ES-I3 (cell line): Measurements from ENCODE around the gene RMC1.
"Not testable (repeated sequence)": the region's sequence is repeated elsewhere in the genome, so short reads cannot be mapped to it uniquely, and the experiment has no call there.

Source experiments
- H3K36me3 ChIP-seq: 2 replicates; pipeline ENCODE4 v1.6.1; 2013; ENCODE audit warnings: mild to moderate bottlenecking, low read length, control low read depth, moderate library complexity; ENCODE audit not compliant: insufficient read depth
- H3K4me1 ChIP-seq: 2 replicates; pipeline ENCODE4 v1.6.1; 2013; ENCODE audit warnings: mild to moderate bottlenecking, control low read depth, low read length; ENCODE audit not compliant: insufficient read depth
- H3K9ac ChIP-seq: 2 replicates; pipeline ENCODE4 v1.6.1; 2013; ENCODE audit warnings: low read depth, mild to moderate bottlenecking, low read length, moderate library complexity
- H3K9me3 ChIP-seq: 2 replicates; pipeline ENCODE4 v1.6.1; 2013; ENCODE audit warnings: mild to moderate bottlenecking, low read length, moderate library complexity; ENCODE audit not compliant: control insufficient read depth, insufficient read depth

Gene RMC1

GRCh38 chr18:23485386-23485785 is 17.9 kb upstream of the RMC1 start:
- H3K36me3 ChIP-seq, result peaks cover 8% of the 10 kb centered on the region
- no peaks in the 10 kb centered on the region for H3K9me3 ChIP-seq
- H3K9ac ChIP-seq, result no peak overlapping the region
- H3K4me1 ChIP-seq, result peaks cover 17% of the 10 kb centered on the region; the same call in 1 of the 2 replicates

- Histone ChIP-seq H3K9ac (no peak overlapping the region), H3K9me3 (no peaks in the 10 kb centered on the region; the same call in 1 of the 2 replicates), H3K36me3 (no peaks in the 10 kb centered on the region), H3K4me1 (peaks cover 17% of the 10 kb centered on the region; the same call in 1 of the 2 replicates)
Observed at GRCh38 chr18:23487738-23488570, 15.4 kb upstream of the RMC1 start.

GRCh38 chr18:23489586-23489985 is 13.7 kb upstream of the RMC1 start:
- not testable (repeated sequence) for H3K9me3 ChIP-seq, H3K9ac ChIP-seq, H3K36me3 ChIP-seq
- peaks cover 13% of the 10 kb centered on the region; the same call in 1 of the 2 replicates for H3K4me1 ChIP-seq

- H3K9me3 ChIP-seq, result no peaks in the 10 kb centered on the region; the same call in 1 of the 2 replicates
- H3K36me3 ChIP-seq, result no peaks in the 10 kb centered on the region
- H3K9ac ChIP-seq, result no peak overlapping the region
- H3K4me1 ChIP-seq, result peaks cover 4% of the 10 kb centered on the region; the same call in 1 of the 2 replicates
Observed at GRCh38 chr18:23493654-23494053, 9.7 kb upstream of the RMC1 start.

- Histone ChIP-seq H3K4me1 (peaks cover 4% of the 10 kb centered on the region; the same call in 1 of the 2 replicates), H3K9ac (no peak overlapping the region), H3K9me3 (no peaks in the 10 kb centered on the region; the same call in 1 of the 2 replicates), H3K36me3 (no peaks in the 10 kb centered on the region)
Observed at GRCh38 chr18:23494992-23495391, 8.3 kb upstream of the RMC1 start.

GRCh38 chr18:23495723-23496440 is 7.4 kb upstream of the RMC1 start:
- no peaks in the 10 kb centered on the region; the same call in 1 of the 2 replicates for H3K9me3 ChIP-seq
- peaks cover 4% of the 10 kb centered on the region; the same call in 1 of the 2 replicates for H3K4me1 ChIP-seq
- H3K36me3 ChIP-seq, result no peaks in the 10 kb centered on the region
- no peak overlapping the region for H3K9ac ChIP-seq

GRCh38 chr18:23498117-23498516 is 5.2 kb upstream of the RMC1 start:
- no peaks in the 10 kb centered on the region for H3K36me3 ChIP-seq
- no peak overlapping the region for H3K9ac ChIP-seq
- H3K9me3 ChIP-seq, result no peaks in the 10 kb centered on the region
- H3K4me1 ChIP-seq, result peaks cover 8% of the 10 kb centered on the region; the same call in 1 of the 2 replicates

GRCh38 chr18:23498877-23499276 is 4.4 kb upstream of the RMC1 start:
- Histone ChIP-seq H3K9ac (no peak overlapping the region), H3K4me1 (peaks cover 8% of the 10 kb centered on the region; the same call in 1 of the 2 replicates), H3K9me3 (no peaks in the 10 kb centered on the region), H3K36me3 (no peaks in the 10 kb centered on the region)

GRCh38 chr18:23499291-23499781 is 4.0 kb upstream of the RMC1 start:
- H3K9me3 ChIP-seq, result no peaks in the 10 kb centered on the region
- H3K4me1 ChIP-seq, result peaks cover 8% of the 10 kb centered on the region; the same call in 1 of the 2 replicates
- H3K9ac ChIP-seq, result no peak overlapping the region
- H3K36me3 ChIP-seq, result no peaks in the 10 kb centered on the region

GRCh38 chr18:23501626-23502025 is 1.7 kb upstream of the RMC1 start:
- 0 out of 2 replicates have a peak, but pooled peaks cover 4% of the 10 kb centered on the region for H3K4me1 ChIP-seq
- H3K9me3 ChIP-seq, result no peaks in the 10 kb centered on the region
- H3K9ac ChIP-seq, result no peak overlapping the region
- peaks cover 5% of the 10 kb centered on the region; the same call in 1 of the 2 replicates for H3K36me3 ChIP-seq

- Histone ChIP-seq H3K36me3 (peaks cover 5% of the 10 kb centered on the region; the same call in 1 of the 2 replicates), H3K4me1 (0 out of 2 replicates have a peak, but pooled peaks cover 4% of the 10 kb centered on the region), H3K9ac (peak overlapping the region; percentile 93), H3K9me3 (no peaks in the 10 kb centered on the region)
Observed at GRCh38 chr18:23502516-23503037, 734 bp upstream of the RMC1 start.

GRCh38 chr18:23503963-23504344 is 643 bp downstream of the RMC1 start:
- Histone ChIP-seq H3K36me3 (peaks cover 7% of the 10 kb centered on the region; the same call in 1 of the 2 replicates), H3K9ac (peak overlapping the region; percentile 93; the same call in 1 of the 2 replicates), H3K9me3 (no peaks in the 10 kb centered on the region), H3K4me1 (0 out of 2 replicates have a peak, but pooled peaks cover 4% of the 10 kb centered on the region)

- Histone ChIP-seq H3K9ac (no peak overlapping the region), H3K9me3 (no peaks in the 10 kb centered on the region), H3K36me3 (peaks cover 7% of the 10 kb centered on the region; the same call in 1 of the 2 replicates), H3K4me1 (0 out of 2 replicates have a peak, but pooled peaks cover 4% of the 10 kb centered on the region)
Observed at GRCh38 chr18:23504720-23505119, 1.4 kb downstream of the RMC1 start.

- Histone ChIP-seq H3K4me1 (0 out of 2 replicates have a peak, but pooled peaks cover 4% of the 10 kb centered on the region), H3K9ac (no peak overlapping the region), H3K9me3 (no peaks in the 10 kb centered on the region), H3K36me3 (peaks cover 11% of the 10 kb centered on the region; the same call in 1 of the 2 replicates)
Observed at GRCh38 chr18:23506393-23506792, 3.1 kb downstream of the RMC1 start.
